GM12865 (cell line): ENCODE data around the gene KLHDC10.

Experiments used
- DNase-seq: peaks from one replicate; pipeline ENCODE4 v3.0.0; 2010; ENCODE audit warnings: low read depth
- H3K4me3 ChIP-seq: 2 replicates; pipeline ENCODE4 v1.5.1; 2011; ENCODE audit warnings: mild to moderate bottlenecking, low read depth, low read length, control low read depth
- TF ChIP-seq, protein P1 (sequence below): IDR thresholded peaks from 2 replicates; pipeline ENCODE4 v1.5.1; 2011; ENCODE audit warnings: low read length, control low read depth, low read depth, inconsistent platforms; ENCODE audit not compliant: insufficient read depth; ENCODE audit errors: missing control alignments

KLHDC10 gene

DNA sequence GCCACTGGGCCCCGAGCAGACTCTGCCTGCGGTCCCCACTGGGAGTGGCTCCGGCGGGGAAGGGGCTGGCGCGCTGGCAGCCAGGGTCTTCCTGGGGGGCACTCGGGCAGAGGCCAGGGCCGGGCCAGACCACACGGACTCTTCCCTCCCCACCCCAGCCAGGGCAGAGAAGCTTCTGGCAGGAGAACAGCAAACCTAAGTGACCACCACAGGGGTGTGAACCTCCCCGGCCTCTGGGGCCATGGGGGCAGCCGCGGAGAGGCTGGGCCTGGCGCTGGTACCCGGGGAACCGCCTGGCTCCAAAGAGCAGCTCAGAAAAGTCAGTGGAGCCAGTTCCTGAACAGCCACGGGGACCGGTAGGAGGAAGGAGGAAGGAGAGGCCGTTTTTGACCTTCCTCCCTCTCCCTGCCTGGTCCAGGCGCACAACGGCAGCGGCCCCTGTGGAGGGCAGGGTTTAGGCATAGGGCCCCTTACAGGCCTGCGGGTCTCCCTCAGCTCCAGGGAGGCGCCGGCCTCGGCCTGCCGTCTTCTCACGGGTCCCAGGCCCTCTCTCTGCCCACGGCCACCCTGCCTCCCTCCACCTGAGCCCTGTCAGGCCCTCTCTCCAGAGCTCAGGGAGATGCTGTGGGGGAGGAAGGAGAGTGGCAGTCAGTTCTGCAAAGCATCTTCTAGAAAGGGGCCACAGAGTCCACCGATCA, 83.0 kb downstream of the KLHDC10 start:
- no peak overlapping the region for H3K4me3 ChIP-seq
- DNase-seq: no peak
- TF ChIP-seq, protein P1, sequence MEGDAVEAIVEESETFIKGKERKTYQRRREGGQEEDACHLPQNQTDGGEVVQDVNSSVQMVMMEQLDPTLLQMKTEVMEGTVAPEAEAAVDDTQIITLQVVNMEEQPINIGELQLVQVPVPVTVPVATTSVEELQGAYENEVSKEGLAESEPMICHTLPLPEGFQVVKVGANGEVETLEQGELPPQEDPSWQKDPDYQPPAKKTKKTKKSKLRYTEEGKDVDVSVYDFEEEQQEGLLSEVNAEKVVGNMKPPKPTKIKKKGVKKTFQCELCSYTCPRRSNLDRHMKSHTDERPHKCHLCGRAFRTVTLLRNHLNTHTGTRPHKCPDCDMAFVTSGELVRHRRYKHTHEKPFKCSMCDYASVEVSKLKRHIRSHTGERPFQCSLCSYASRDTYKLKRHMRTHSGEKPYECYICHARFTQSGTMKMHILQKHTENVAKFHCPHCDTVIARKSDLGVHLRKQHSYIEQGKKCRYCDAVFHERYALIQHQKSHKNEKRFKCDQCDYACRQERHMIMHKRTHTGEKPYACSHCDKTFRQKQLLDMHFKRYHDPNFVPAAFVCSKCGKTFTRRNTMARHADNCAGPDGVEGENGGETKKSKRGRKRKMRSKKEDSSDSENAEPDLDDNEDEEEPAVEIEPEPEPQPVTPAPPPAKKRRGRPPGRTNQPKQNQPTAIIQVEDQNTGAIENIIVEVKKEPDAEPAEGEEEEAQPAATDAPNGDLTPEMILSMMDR: no peak

GRCh38 chr7:130154131-130154500, 83.8 kb downstream of the KLHDC10 start:
- no peak for DNase-seq
- no peak overlapping the region for H3K4me3 ChIP-seq
- TF ChIP-seq, protein P1: no peak

GRCh38 chr7:130154501-130155317, 84.4 kb downstream of the KLHDC10 start:
- H3K4me3 ChIP-seq: no peak overlapping the region
- TF ChIP-seq, protein P1: no peak
- DNase-seq: no peak

DNA sequence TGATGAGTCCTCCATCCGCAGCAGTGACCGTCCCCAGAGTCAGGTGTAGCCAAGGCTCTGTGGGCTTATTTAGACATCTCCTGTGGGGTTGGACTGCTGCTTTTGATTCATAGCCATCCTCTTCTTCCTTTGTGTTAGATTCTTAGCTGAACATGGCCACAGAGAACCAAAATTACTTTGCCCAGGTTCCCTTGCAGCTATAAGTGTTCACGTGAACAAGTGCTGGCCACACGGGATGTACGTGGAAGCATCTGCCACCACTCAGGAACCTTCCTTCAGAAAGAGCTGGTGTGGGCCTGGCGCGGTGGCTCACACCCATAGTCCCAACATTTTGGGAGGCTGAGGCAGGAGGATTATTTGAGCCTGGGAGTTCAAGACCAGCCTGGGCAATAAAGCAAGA, 85.8 kb downstream of the KLHDC10 start:
- H3K4me3 ChIP-seq: no peak overlapping the region
- DNase-seq: no peak
- TF ChIP-seq, protein P1: no peak

DNA sequence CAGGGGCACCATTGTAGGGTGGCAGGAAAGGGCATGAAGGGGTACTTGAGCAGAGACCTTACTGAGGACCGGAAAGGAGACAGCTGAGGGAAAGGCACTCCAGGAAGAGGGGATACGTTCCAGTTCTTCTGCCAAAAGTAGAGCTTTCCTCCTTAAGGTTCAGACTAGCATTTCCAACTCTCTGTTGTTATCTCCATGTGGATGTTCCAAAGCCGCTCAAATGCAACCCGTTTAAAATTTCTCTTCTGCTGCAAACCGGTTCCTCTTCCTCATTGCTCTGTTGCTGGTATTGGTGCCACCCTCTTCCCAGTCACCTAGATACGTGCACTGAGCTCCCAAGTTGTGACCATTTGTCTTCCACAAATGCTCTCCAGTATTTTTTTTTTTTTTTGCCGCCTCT, 87.4 kb downstream of the KLHDC10 start:
- TF ChIP-seq, protein P1: no peak
- H3K4me3 ChIP-seq: no peak overlapping the region
- no peak for DNase-seq

DNA sequence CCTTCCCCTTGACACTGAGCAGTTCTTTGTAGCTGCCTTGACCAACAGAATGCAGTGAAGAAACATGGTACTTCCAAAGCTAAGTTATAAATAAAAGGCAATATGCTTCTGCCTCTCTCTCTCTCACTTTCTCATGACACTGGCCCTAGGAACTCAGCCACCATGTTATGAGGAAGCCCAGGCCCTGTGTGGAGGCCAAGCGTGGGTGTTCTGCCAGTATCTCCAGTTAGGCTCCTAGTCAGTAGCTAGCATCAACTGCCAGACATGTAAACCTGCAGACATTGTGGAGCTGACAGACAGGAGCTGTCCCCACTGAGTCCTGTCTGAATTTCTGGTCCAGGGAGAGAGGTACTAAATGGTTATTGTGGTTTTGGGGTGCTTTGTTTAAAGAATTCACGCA, 89.7 kb downstream of the KLHDC10 start:
- no peak overlapping the region for H3K4me3 ChIP-seq
- TF ChIP-seq, protein P1: no peak
- DNase-seq: no peak
